HepG2 (cell line): ENCODE results near the gene KCNH8. TPM values are rescaled to one million over a fixed set of nuclear protein-coding genes. Genes with fewer than 3 reads are reported as not detected.

Source experiments
- FOXO4 ChIP-seq: sonication (generic); formaldehyde crosslinking; conservative IDR thresholded peaks from 2 replicates; pipeline ENCODE4 v1.8.1; 2023; ENCODE audit warnings: missing genetic modification reagents
- HOXD1 ChIP-seq: sonication (generic); formaldehyde crosslinking; IDR thresholded peaks from 2 replicates; pipeline ENCODE4 v1.5.0; 2020; ENCODE audit warnings: missing genetic modification reagents
- MTERF4 ChIP-seq: sonication (generic); formaldehyde crosslinking; IDR thresholded peaks from 2 replicates; pipeline ENCODE4 v1.8.0; 2023; ENCODE audit warnings: mild to moderate bottlenecking, missing genetic modification reagents
- NR2F6 ChIP-seq, 2 experiments: IDR thresholded peaks; 2 replicates each; pipeline ENCODE4 v1.6.1; 2016; ENCODE audit warnings: antibody characterized with exemption in 1 of 2, mild to moderate bottlenecking in 1 of 2
- SAP130 ChIP-seq: IDR thresholded peaks from 2 replicates; pipeline ENCODE4 v1.6.1; 2016; ENCODE audit warnings: low read depth
- ZNF558 ChIP-seq: sonication (generic); formaldehyde crosslinking; IDR thresholded peaks from 2 replicates; pipeline ENCODE4 v1.9.0; 2022; ENCODE audit warnings: mild to moderate bottlenecking, missing genetic modification reagents, borderline replicate concordance
- ZNF564 ChIP-seq: sonication (generic); formaldehyde crosslinking; IDR thresholded peaks from 2 replicates; pipeline ENCODE4 v1.8.1; 2023; ENCODE audit warnings: mild to moderate bottlenecking, missing genetic modification reagents
- ZNF615 ChIP-seq: sonication (generic); formaldehyde crosslinking; IDR thresholded peaks from 2 replicates; pipeline ENCODE4 v1.5.0; 2020; ENCODE audit warnings: mild to moderate bottlenecking, missing genetic modification reagents, borderline replicate concordance
- ZNF746 ChIP-seq: sonication (generic); formaldehyde crosslinking; IDR thresholded peaks from 2 replicates; pipeline ENCODE4 v1.8.0; 2022; ENCODE audit warnings: mild to moderate bottlenecking, missing genetic modification reagents
- polyA plus RNA-seq, 8 experiments: library from polyadenylated mRNA; depleted of rRNA in 3 of 8; stranded (reverse) in 7 of 8; unstranded in 1 of 8; fragments of >200 nt; fragmentation: Illumina TruSeq in 4 of 8; extraction: Trizol in 4 of 8; gene quantifications; 2 replicates each; pipeline versions ENCODE4 v1.2.1 to v1.2.3, GENCODE V29; 2011 to 2016; ENCODE audit warnings: low read depth in 4 of 8, missing spikeins in 1 of 8, mixed read lengths in 1 of 8; ENCODE audit not compliant: insufficient read depth in 1 of 8
- total RNA-seq, 5 experiments: library from RNA; depleted of rRNA; stranded (reverse); fragments of >200 nt; fragmentation: Illumina TruSeq; extraction: Trizol; gene quantifications; 2 replicates each; pipeline ENCODE4 v1.2.3, GENCODE V29; 2016; ENCODE audit warnings: low read depth in 1 of 5
- TF ChIP-seq, protein P1 (sequence below): sonication (generic); formaldehyde crosslinking; IDR thresholded peaks from 2 replicates; pipeline ENCODE4 v1.8.0; 2022; ENCODE audit warnings: mild to moderate bottlenecking, missing genetic modification reagents, moderate library complexity

KCNH8 gene
- total and polyA plus RNA-seq, 2 of the 13 experiments (the other 11 are each of a cell fraction or from before 2014, with no cell fraction given), result 0.04 TPM; not detected in 1

GRCh38 chr3:19147905-19148767 lies at the start of gene KCNH8 (continued):
- TF ChIP-seq ZNF615 (CRISPR knock-in tag) (no peak), NR2F6 (IDR thresholded peaks at IDR 0.05) (no peak), NR2F6 (CRISPR knock-in tag; IDR thresholded peaks at IDR 0.05) (no peak), ZNF564 (CRISPR knock-in tag) (no peak), MTERF4 (CRISPR knock-in tag) (no peak), HOXD1 (CRISPR knock-in tag) (no peak), FOXO4 (CRISPR knock-in tag) (no peak), ZNF558 (CRISPR knock-in tag) (no peak), SAP130 (CRISPR knock-in tag) (no peak), ZNF746 (no peak)
- TF ChIP-seq, protein P1, sequence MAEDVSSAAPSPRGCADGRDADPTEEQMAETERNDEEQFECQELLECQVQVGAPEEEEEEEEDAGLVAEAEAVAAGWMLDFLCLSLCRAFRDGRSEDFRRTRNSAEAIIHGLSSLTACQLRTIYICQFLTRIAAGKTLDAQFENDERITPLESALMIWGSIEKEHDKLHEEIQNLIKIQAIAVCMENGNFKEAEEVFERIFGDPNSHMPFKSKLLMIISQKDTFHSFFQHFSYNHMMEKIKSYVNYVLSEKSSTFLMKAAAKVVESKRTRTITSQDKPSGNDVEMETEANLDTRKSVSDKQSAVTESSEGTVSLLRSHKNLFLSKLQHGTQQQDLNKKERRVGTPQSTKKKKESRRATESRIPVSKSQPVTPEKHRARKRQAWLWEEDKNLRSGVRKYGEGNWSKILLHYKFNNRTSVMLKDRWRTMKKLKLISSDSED (CRISPR knock-in tag), result no peak
